Activated CD8-positive, alpha-beta T cell treated with anti-CD3 and anti-CD28 coated beads for 36 hours (primary cell): ENCODE measurements around the gene SUCNR1. TPM values are rescaled to one million over a fixed set of nuclear protein-coding genes. Genes with fewer than 3 reads are reported as not detected.
"Not testable (repeated sequence)": the region's sequence is repeated elsewhere in the genome, so short reads cannot be mapped to it uniquely, and the experiment has no call there.

Experiments
- ATAC-seq: fragments of 200-7000 bp; cut with Tn5 transposase; one replicate; pipeline ENCODE4 v1.10.0; 2021; ENCODE audit warnings: mild to moderate bottlenecking, moderate library complexity
- CTCF ChIA-PET: fragments of 350-600 bp; sonication (Branson Sonifier 250); formaldehyde crosslinking; loops from one replicate; lab custom pipeline; 2021; ENCODE audit warnings: antibody characterized with exemption; lab: Charles Lee
- POLR2A ChIA-PET: fragments of 350-600 bp; sonication (Branson Sonifier 250); formaldehyde crosslinking; loops from one replicate; lab custom pipeline; 2021; ENCODE audit warnings: antibody characterized with exemption; lab: Charles Lee
- DNase-seq: peaks from one replicate; pipeline ENCODE4 v3.0.0-alpha.2; 2020
- H3K27ac Mint-ChIP-seq: one replicate; pipeline ENCODE4 v1.8.0; 2021; ENCODE audit warnings: mild to moderate bottlenecking, mixed read lengths
- H3K27me3 Mint-ChIP-seq: one replicate; pipeline ENCODE4 v1.8.0; 2021; ENCODE audit warnings: mixed read lengths
- H3K36me3 Mint-ChIP-seq: one replicate; pipeline ENCODE4 v1.8.0; 2021; ENCODE audit warnings: low read depth, mixed read lengths
- H3K4me1 Mint-ChIP-seq: one replicate; pipeline ENCODE4 v1.8.0; 2021; ENCODE audit warnings: low read depth, mixed read lengths
- H3K4me3 Mint-ChIP-seq: one replicate; pipeline ENCODE4 v1.8.0; 2021; ENCODE audit warnings: mild to moderate bottlenecking, moderate library complexity, mixed read lengths
- H3K9me3 Mint-ChIP-seq: one replicate; pipeline ENCODE4 v1.8.0; 2021; ENCODE audit warnings: mixed read lengths
- CTCF ChIP-seq: fragments of 200-600 bp; IDR thresholded peaks from one replicate; pipeline ENCODE4 v1.8.0; 2022; ENCODE audit warnings: antibody characterized with exemption, mild to moderate bottlenecking
- intact Hi-C: fragments of 100-400 bp; cut with micrococcal nuclease; formaldehyde crosslinking; loops from one replicate; pipeline ENCODE4 v1.10.0; 2022
- total RNA-seq, 2 experiments: library from RNA; stranded (reverse); gene quantifications; one replicate each; pipeline ENCODE4 v1.2.3, GENCODE V29; 2021

Gene SUCNR1
- total RNA-seq, 2 experiments from 2014 or later = not detected

- Mint-ChIP-seq H3K4me3 (no peak overlapping the region), H3K9me3 (no peaks in the 10 kb centered on the region), H3K4me1 (peaks cover 17% of the 10 kb centered on the region), H3K36me3 (no peaks in the 10 kb centered on the region), H3K27me3 (peaks cover 2% of the 10 kb centered on the region), H3K27ac (no peak overlapping the region)
- DNase-seq (no peak), ATAC-seq (peak; percentile 47)
- no peak for TF ChIP-seq CTCF
- POLR2A ChIA-PET = interaction anchor here (1.2 kb wide), 1 partner anchor 27 kb away, joined by 3 read pairs; no protein-coding TSS in a partner anchor
- intact Hi-C loops = no loop called here
- CTCF ChIA-PET = interaction anchor here (1.3 kb wide), 1 partner anchor 33 kb away, joined by 4 read pairs; no protein-coding TSS in a partner anchor
These were observed 1.6 kb upstream of the SUCNR1 start for GRCh38 chr3:151871639-151872468.

- ATAC-seq, POLR2A ChIA-PET, H3K27me3 Mint-ChIP-seq, intact Hi-C loops, H3K36me3 Mint-ChIP-seq, DNase-seq, H3K9me3 Mint-ChIP-seq, H3K4me3 Mint-ChIP-seq, H3K27ac Mint-ChIP-seq, CTCF ChIA-PET: not testable (repeated sequence)
- H3K4me1 Mint-ChIP-seq = peaks cover 19% of the 10 kb centered on the region
These were observed 636 bp downstream of the SUCNR1 start for GRCh38 chr3:151874079-151874478.

GRCh38 chr3:151875759-151876158 is 2.3 kb downstream of the SUCNR1 start:
- H3K27me3 Mint-ChIP-seq = peaks cover 2% of the 10 kb centered on the region
- H3K4me1 Mint-ChIP-seq = peaks cover 30% of the 10 kb centered on the region
- no peak overlapping the region for H3K27ac Mint-ChIP-seq
- TF ChIP-seq CTCF = no peak
- H3K36me3 Mint-ChIP-seq = no peaks in the 10 kb centered on the region
- H3K9me3 Mint-ChIP-seq = no peaks in the 10 kb centered on the region
- ATAC-seq = no peak
- intact Hi-C loops = no loop called here
- DNase-seq = no peak
- POLR2A ChIA-PET = interaction anchor here (0.6 kb wide), 1 partner anchor 43 kb away, joined by 3 read pairs; no protein-coding TSS in a partner anchor
- no peak overlapping the region for H3K4me3 Mint-ChIP-seq
- CTCF ChIA-PET = interaction anchor here (1.2 to 1.4 kb wide), 3 partner anchors 8 to 37 kb away, joined by 3 to 5 read pairs (median 4); no protein-coding TSS in a partner anchor

GRCh38 chr3:151877269-151877668 is 3.8 kb downstream of the SUCNR1 start:
- Mint-ChIP-seq H3K9me3 (no peaks in the 10 kb centered on the region), H3K27me3 (peaks cover 2% of the 10 kb centered on the region)
- CTCF ChIA-PET = no interaction called here

GRCh38 chr3:151878465-151878864 is 5.0 kb downstream of the SUCNR1 start:
- peaks cover 18% of the 10 kb centered on the region for H3K4me1 Mint-ChIP-seq
- CTCF ChIA-PET = no interaction called here
- no peak overlapping the region for H3K4me3 Mint-ChIP-seq
- DNase-seq = no peak
- intact Hi-C loops = no loop called here
- no peak overlapping the region for H3K27ac Mint-ChIP-seq
- H3K9me3 Mint-ChIP-seq = no peaks in the 10 kb centered on the region
- TF ChIP-seq CTCF = no peak
- POLR2A ChIA-PET = no interaction called here
- no peak for ATAC-seq
- H3K36me3 Mint-ChIP-seq = no peaks in the 10 kb centered on the region
- H3K27me3 Mint-ChIP-seq = peaks cover 2% of the 10 kb centered on the region

More at GRCh38 chr3:151877269-151877668, 3.8 kb downstream of the SUCNR1 start:
- Mint-ChIP-seq H3K36me3 (no peaks in the 10 kb centered on the region), H3K4me3 (no peak overlapping the region), H3K4me1 (peaks cover 20% of the 10 kb centered on the region), H3K27ac (no peak overlapping the region)
- DNase-seq = no peak
- intact Hi-C loops = no loop called here
- TF ChIP-seq CTCF = no peak
- POLR2A ChIA-PET = no interaction called here
- no peak for ATAC-seq
